Loucy (cell line): ENCODE measurements around the gene LUM.

Source experiments
- H2AFZ ChIP-seq: fragments of 200-600 bp; sonication (generic); 2 replicates; pipeline ENCODE4 v1.6.0; 2016; ENCODE audit warnings: antibody characterized with exemption, mild to moderate bottlenecking, low read length, moderate library complexity
- H3F3A ChIP-seq: fragments of 200-600 bp; 2 replicates; pipeline ENCODE4 v1.6.0; 2016; ENCODE audit warnings: antibody characterized with exemption, low read depth, mild to moderate bottlenecking
- H3K27me3 ChIP-seq: fragments of 200-600 bp; sonication (generic); 2 replicates; pipeline ENCODE4 v1.6.1; 2014; ENCODE audit warnings: low read length, mild to moderate bottlenecking; ENCODE audit not compliant: insufficient read depth, poor library complexity, severe bottlenecking
- H3K36me3 ChIP-seq: fragments of 200-600 bp; sonication (generic); 2 replicates; pipeline ENCODE4 v1.6.1; 2016; ENCODE audit warnings: low read length; ENCODE audit not compliant: insufficient read depth
- H3K4me1 ChIP-seq: fragments of 200-600 bp; sonication (generic); 2 replicates; pipeline ENCODE4 v1.5.1; 2014; ENCODE audit warnings: low read length, mild to moderate bottlenecking; ENCODE audit not compliant: insufficient read depth, poor library complexity, severe bottlenecking
- H3K4me2 ChIP-seq: fragments of 200-600 bp; sonication (generic); 2 replicates; pipeline ENCODE4 v1.6.0; 2014; ENCODE audit warnings: antibody characterized with exemption, low read length, low read depth, mild to moderate bottlenecking; ENCODE audit not compliant: poor library complexity, severe bottlenecking
- H3K4me3 ChIP-seq: fragments of 200-600 bp; sonication (generic); 2 replicates; pipeline ENCODE4 v1.5.1; 2014; ENCODE audit warnings: low read length, mild to moderate bottlenecking, mixed read lengths; ENCODE audit not compliant: poor library complexity, severe bottlenecking
- H3K79me2 ChIP-seq: fragments of 200-600 bp; sonication (generic); 2 replicates; pipeline ENCODE4 v1.6.1; 2014; ENCODE audit warnings: low read length; ENCODE audit not compliant: insufficient read depth
- H3K9ac ChIP-seq: fragments of 200-600 bp; sonication (generic); 2 replicates; pipeline ENCODE4 v1.6.0; 2014; ENCODE audit warnings: mild to moderate bottlenecking, low read depth, low read length, moderate library complexity; ENCODE audit not compliant: poor library complexity, severe bottlenecking
- H3K9me2 ChIP-seq: fragments of 200-600 bp; sonication (generic); replicated peaks from 2 replicates; pipeline ENCODE4 v1.6.1; 2016; ENCODE audit warnings: low read depth, low read length, mixed read lengths
- H3K9me3 ChIP-seq: fragments of 200-600 bp; sonication (generic); 2 replicates; pipeline ENCODE4 v1.6.1; 2014; ENCODE audit warnings: mild to moderate bottlenecking, antibody characterized with exemption, low read length, low read depth; ENCODE audit not compliant: insufficient read depth
- H4K20me1 ChIP-seq: fragments of 200-600 bp; sonication (generic); 2 replicates; pipeline ENCODE4 v1.6.0; 2014; ENCODE audit warnings: antibody characterized with exemption, low read length, mild to moderate bottlenecking; ENCODE audit not compliant: insufficient read depth, poor library complexity, severe bottlenecking
- CTCF ChIP-seq: fragments of 200-600 bp; sonication (generic); conservative IDR thresholded peaks from 2 replicates; pipeline ENCODE4 v1.5.1; 2014; ENCODE audit warnings: mild to moderate bottlenecking, antibody characterized with exemption, low read length
- EZH2phosphoT487 ChIP-seq: fragments of 200-600 bp; IDR thresholded peaks from 2 replicates; pipeline ENCODE4 v1.6.1; 2018; ENCODE audit warnings: antibody characterized with exemption, mild to moderate bottlenecking, moderate library complexity, borderline replicate concordance

LUM gene

GRCh38 chr12:91123236-91123916, 12.1 kb upstream of the LUM start:
- Histone ChIP-seq H4K20me1 (no peaks in the 10 kb centered on the region), H3K4me1 (no peaks in the 10 kb centered on the region), H3K9me2 (no peaks in the 10 kb centered on the region), H3K36me3 (no peaks in the 10 kb centered on the region), H3K27me3 (no peaks in the 10 kb centered on the region), H3K9me3 (no peaks in the 10 kb centered on the region), H3F3A (no peaks in the 10 kb centered on the region), H2AFZ (no peak overlapping the region), H3K4me3 (no peak overlapping the region), H3K4me2 (no peak overlapping the region), H3K79me2 (no peaks in the 10 kb centered on the region), H3K9ac (no peak overlapping the region)
- TF ChIP-seq CTCF, result no peak
- no peak for TF ChIP-seq EZH2phosphoT487

- H2AFZ ChIP-seq, result no peak overlapping the region
- no peaks in the 10 kb centered on the region for H3K79me2 ChIP-seq
- no peaks in the 10 kb centered on the region for H3K36me3 ChIP-seq
- H3K4me2 ChIP-seq, result no peak overlapping the region
- no peaks in the 10 kb centered on the region for H3K9me3 ChIP-seq
- no peaks in the 10 kb centered on the region for H3K9me2 ChIP-seq
- no peaks in the 10 kb centered on the region for H4K20me1 ChIP-seq
- H3F3A ChIP-seq, result no peaks in the 10 kb centered on the region
- no peak overlapping the region for H3K4me3 ChIP-seq
- no peaks in the 10 kb centered on the region for H3K4me1 ChIP-seq
- TF ChIP-seq EZH2phosphoT487 (no peak), CTCF (no peak)
- H3K9ac ChIP-seq, result no peak overlapping the region
- no peaks in the 10 kb centered on the region for H3K27me3 ChIP-seq
Observed at GRCh38 chr12:91120781-91121180, 9.5 kb upstream of the LUM start.

GRCh38 chr12:91119089-91119488, 7.8 kb upstream of the LUM start:
- H2AFZ ChIP-seq, result no peak overlapping the region
- H3K4me1 ChIP-seq, result no peaks in the 10 kb centered on the region
- no peak overlapping the region for H3K9ac ChIP-seq
- no peak overlapping the region for H3K4me3 ChIP-seq
- H4K20me1 ChIP-seq, result no peaks in the 10 kb centered on the region
- H3F3A ChIP-seq, result no peaks in the 10 kb centered on the region
- no peak overlapping the region for H3K4me2 ChIP-seq
- no peaks in the 10 kb centered on the region for H3K9me3 ChIP-seq
- TF ChIP-seq EZH2phosphoT487 (no peak), CTCF (no peak)
- H3K36me3 ChIP-seq, result no peaks in the 10 kb centered on the region
- no peaks in the 10 kb centered on the region for H3K27me3 ChIP-seq
- no peaks in the 10 kb centered on the region for H3K79me2 ChIP-seq
- no peaks in the 10 kb centered on the region for H3K9me2 ChIP-seq
